ENCODE data around the gene GTF3C5.
"Not testable (repeated sequence)": the region's sequence is repeated elsewhere in the genome, so short reads cannot be mapped to it uniquely, and the experiment has no call there.

GTF3C5 gene

DNA sequence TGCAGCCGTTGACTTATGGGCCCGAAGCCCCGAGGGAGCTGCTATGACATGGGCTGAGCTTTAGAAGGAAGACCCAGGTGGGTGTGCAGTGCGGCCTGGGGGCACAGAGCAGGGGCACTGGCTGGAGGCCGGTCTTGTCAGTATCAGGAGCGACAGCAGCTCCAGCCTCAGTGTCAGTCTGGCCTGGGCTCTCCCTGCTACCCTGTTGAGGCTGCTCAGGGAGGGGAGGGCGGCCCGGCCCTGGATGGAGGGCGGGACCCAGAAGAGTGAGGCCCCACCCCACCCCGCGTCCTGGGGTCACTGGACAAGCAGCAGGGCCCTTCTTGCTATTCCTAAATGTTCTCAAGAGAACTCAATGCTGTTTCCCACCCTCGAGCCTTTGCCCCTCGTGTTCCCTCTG is 34.3 kb upstream of the GTF3C5 start:
- peak; percentile 81 for DNase-seq

DNA sequence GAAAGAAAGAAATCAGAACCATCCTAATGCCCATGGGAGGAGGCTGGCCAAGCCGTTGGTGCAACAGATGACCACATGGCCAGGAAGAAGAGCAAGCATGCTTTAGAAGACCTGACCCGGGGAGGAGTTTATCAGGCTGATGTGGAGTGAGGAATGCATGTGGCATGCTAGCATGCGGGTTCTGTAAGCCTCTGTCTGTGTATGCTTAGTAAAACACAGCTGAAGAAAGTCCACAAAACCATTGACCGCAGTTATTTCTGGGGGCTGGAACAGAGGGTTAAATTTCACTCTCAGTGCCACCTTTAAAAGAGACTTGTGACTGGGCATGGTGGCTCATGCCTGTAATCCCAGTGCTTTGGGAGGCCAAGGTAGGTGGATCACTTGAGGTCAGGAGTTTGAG is 33.2 kb upstream of the GTF3C5 start:
- DNase-seq: no peak

DNA sequence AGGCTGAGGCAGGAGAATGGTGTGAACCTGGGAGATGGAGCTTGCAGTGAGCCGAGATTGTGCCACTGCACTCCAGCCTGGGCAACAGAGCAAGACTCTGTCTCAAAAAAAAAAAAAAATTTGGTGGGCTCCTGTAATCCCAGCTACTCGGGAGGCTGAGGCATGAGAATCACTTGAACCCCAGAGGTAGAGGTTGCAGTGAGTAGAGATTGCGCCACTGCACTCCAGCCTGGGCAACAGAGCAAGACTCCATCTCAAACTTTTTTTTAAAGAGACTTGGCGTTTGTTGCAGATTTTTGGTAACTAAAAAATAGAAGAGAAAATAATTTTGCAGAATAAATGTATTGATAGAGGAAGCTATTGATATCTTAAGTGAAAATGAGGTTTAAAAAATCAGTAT is 32.6 kb upstream of the GTF3C5 start:
- DNase-seq: not testable (repeated sequence)

DNA sequence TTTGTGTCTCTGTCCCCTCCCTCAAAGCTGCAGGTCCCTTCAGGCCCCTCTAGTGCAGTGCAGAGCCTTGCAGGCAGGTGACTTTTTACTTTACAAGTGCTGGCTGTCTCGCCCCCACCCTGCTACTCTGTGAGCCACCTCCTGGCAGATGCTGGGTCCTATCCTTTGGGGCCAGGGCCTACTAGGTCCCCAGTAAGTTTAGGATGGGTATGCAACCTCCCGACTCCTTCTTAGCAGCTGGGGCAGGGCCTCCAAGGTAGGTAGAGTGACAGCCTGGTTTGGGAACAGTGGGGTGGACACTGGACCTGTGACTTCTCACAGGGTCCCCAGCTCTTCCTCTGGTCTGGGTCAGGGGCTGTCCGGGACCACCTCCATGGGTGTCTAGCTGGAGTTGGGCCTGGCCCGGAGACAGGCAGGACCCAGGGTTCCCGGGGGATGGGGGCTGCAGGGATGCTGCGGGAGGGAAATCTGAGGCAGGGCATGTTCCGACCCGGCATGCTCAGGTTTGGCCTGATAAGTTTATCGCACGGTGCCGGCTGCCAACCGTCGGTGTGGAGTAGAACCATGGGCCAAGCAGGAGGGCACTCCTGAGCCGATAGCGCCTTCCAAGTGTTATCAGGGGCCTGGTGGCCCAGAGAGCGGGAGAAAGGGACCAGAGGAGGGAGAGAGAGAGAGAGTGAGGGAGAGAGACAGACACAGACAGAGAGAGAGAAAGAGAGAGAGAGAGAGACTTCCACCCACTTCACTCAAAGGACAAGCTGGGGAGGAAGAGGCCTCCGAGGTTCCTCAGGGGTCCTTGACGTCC is 31.8 kb upstream of the GTF3C5 start:
- peak; percentile 99 for DNase-seq

DNA sequence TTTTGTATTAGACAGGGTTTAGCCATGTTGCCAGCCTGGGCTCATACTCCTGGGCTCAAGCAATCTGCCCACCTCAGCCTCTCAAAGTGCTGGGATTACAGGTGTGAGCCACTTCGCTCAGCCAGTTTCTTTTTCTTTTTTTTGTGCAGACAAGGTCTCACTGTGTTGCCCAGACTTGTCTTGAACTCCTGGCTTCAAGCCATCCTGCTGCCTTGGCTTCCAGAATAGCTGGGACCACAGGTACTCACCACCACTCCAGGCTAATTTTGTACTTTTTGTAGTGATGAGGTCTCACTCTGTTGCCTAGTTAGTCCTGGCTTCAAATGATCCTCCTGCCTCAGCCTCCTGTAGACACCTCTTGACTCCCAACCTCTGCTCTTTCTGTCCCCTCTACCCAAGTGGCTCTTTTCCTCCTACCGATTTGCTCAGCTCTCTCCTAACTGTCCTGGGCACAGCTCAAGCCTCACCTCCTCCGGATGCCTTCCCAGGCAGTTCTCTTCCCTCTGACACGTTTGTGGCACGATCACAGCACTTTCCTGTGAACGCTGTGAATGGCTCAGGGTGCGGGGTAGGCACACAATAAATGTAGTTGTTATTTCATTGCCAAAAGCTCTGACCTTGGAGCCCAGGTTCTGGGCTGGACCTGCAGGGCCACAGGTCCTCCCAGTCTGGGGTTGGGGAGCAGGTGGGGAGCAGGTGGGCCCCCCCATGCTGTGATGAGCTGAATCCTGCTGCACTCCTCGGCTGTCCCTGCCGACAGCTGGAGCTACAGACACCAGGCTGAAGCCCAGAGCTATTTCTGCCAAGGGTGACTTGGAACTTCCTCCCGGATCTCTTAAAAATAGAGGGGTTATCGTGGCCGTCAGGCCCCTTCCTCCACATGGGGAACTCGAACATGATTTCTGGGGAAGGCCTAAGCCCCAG is 28.4 kb upstream of the GTF3C5 start:
- DNase-seq: peak; percentile 56

DNA sequence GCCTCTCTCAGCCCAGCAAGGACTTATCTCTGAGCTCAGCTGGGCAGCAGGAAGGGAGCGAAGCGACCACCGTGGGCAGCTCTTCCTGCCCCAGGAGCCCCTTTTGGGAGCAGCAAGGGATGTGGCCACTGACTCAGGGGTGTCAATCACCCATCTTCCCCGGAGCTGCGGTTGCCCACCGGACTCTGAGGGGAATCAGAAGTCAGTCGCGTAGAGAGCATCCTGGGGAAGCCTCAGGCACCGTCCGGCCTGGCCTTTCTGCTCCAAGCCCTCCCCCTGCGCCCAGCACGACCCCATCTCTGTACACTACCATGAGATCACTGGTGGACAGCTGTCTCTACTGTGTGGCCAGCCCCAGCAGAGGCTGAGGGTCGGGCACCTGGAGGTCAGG is 27.7 kb upstream of the GTF3C5 start:
- DNase-seq: peak; percentile 75

DNA sequence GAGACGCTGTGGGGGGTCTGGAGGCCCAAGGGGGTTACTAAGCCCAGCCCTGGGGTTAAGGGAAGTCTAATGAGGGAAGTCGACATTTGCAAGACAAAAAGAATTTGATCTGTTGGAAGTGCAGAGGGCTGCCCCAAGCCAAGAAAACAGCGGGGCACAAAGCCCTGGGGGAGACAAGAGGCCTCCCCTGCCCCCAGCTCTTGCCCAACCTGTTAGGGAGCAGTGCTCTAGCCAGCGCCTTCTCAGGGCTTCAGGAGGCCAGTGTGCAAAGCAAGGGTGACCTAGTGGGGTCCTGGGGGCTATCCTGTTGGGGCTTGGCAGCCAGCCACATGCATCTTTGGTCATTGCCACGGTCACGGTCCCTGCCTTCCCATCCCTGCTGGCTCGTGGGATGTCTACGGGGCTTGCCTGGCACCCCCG is 27.1 kb upstream of the GTF3C5 start:
- no peak for DNase-seq

DNA sequence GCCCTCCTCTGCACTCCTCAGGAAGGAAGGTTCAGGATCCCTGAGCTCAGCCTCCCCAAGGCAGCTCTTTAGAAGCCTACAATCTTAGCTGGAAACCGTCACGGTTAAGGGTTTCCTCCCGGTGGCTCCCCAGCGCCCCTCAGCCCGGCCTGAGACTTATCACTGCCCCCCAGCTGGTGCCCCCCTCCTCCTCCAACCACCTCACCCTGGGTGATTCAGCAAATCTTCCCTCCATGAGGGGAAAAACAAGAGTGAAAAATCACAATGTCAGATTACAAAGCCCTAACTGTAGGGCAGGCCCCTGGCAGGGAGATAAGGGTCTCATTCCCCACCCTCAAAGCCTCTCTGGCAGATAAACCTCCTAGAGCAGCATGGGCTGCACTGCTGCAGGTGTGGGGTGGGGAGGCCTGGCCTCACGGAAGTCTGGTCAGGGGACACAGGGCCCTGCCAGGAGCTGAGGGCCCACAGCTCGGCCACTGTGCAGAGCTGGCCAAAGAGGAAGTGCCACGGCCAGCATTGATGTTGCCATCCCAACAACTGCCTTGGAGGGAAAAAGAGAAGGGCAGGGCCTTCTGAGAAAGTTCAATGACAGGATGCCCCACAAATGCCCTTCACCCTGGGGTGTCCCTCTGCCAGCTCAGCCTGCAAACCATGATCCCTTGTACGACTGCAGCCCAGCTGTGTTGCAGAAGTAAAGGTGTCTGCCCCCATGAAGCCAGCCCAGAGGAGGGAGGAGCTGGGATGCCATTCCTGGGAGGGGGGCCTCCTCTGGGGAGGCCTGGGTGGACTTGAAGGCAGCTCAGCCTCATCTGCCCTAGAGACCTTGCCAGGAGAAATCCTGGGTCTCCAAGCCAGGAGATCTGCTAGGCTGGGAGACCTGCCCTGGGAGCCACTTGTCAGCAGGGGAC is 26.5 kb upstream of the GTF3C5 start:
- peak; percentile 99 for DNase-seq

DNA sequence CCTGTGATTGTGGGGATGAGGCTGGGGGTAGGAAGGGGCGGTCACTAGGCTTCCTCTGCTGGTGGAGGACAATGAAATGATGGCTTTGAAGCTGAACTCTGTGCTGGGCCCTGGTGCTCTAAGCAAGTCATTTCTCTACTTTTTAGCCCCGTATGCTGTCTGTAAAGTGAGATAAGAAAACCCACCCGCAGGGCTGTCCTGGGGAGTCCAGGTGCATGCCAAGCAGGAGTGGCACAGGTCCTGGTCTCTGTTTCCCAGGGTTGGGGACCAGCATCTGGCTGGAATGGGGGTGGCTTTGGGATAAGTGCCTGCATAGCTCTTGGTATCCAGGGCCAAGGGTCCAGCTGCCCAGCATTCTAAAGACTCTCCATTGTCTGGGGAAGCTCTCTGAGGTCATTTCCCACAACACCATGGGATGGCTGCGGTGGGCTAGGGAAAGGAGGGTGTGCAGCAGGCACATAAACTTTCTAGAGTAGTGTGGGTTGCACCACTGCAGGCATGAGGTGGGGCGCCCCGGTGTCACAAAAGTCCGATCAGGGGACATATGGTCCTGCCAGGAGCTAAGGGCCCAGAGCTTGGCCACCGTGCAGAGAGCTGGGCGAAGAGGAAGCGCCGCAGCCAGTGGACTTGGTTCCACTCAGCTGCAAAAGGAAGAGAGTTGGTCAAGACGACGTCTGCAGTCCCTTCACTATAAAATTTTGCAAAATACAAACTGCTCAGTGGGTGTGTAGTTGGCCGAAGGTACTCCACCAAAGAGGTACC is 25.6 kb upstream of the GTF3C5 start:
- peak; percentile 77 for DNase-seq

DNA sequence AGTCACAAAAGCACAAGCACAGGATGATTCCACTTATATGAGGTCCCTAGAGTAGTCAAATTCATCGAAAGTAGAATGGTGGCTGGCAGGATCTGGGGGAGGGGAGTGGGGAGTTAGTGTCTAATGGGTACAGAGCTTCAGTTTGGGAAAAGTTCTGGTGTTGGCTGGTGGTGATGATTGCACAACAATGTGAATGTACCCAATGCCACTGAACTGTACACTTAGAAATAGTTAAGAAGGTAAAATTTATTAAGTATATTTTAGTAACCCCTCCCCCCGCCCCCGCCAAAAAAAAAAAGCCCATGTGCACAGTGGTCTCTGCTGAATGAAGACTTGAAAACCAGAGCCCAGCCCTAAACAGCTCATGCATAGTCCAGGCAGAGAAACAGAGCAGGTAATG is 24.8 kb upstream of the GTF3C5 start:
- no peak for DNase-seq

DNA sequence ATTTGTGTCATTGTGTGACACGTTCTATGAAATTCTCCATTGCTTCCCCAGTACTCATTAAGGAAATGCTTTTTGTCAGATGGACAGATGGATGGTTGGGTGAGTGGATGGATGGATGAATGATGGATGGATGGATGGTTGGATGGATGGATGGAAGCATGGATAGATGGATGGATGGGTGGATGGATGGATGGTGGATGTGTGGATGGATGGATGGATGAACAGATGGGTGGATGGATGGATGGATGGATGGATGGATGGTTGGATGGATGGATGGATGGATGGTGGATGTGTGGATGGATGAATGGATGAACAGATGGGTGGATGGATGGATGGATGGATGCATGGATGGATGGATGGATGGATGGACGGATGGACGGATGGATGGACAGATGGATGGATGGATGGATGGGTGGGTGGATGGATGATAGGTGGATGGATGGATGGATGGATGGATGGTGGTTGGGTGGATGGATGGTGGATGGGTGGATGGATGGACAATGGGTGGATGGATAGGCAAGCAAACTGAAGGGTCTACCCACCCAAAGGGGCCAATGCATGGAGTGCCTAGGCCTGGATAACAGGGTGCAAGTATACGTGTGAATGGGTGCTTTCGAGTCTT is 24.0 kb upstream of the GTF3C5 start:
- no peak for DNase-seq

DNA sequence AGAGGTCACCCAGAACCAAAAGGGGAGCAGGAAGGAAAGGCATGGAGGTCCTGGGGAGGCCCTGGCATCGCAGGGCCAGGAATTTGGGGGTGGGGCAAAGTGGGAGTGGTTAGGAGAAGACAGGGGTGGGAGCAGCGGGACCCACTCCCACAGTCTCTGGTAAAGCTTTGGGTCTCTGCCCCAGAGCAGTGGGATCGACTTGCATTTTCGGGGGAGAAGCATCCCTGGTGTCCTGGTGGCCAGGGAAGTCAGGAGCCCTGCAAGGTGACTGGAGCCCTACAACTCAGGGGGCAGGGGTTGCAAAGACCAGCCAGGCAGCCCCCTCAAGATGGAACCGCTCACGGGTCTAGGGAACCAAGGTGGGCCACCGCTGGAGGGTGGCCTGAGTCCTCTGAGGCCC is 22.4 kb upstream of the GTF3C5 start:
- DNase-seq: no peak

DNA sequence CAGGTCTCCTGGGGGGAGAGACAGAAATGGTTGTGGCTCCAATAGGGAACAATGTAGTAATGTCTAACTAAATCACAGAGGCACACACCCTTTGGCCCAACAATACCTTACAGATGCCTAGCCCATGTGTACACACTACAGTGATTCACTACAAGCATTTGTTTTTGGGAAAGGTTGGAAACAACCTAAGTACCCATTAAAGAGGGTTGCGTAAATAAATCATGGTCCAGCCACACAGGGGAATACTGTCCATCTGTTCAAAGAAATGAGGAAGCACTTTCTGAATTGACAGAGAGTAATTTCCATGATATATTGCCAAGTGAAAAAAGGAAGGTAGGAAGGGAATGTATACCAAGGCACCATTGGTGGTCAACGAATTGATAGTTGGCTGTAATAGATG is 22.0 kb upstream of the GTF3C5 start:
- DNase-seq: no peak

DNA sequence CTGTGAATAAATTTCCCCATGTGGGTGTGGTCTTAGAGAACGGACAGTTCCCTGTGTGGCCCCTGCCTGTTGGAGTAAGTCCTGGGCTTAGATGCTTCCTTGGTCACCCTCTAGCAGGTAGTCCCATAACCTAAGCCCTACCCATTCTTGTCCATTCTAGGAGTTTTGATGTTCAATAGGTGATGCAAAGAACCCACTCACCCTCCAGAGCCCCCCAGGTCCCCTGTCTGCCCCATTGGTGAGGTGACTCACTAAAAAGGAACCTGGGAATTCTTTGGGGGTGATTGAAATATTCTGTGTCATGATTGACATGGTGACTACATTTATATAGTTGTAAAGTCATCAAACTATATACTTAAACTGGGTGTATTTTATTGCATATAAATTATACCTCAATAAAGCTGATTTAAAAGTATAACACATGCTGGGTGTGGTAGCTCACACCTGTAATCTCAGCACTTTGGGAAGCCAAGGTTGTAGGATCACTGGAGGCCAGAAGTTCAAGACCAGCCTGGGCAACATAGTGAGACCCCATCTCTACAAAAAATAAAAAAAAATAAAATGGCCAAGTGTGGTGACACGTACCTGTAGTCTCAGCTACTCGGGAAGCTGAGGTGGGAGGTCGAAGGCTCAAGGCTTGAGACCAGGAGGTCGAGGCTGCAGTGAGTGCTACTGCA is 20.8 kb upstream of the GTF3C5 start:
- no peak for DNase-seq

DNA sequence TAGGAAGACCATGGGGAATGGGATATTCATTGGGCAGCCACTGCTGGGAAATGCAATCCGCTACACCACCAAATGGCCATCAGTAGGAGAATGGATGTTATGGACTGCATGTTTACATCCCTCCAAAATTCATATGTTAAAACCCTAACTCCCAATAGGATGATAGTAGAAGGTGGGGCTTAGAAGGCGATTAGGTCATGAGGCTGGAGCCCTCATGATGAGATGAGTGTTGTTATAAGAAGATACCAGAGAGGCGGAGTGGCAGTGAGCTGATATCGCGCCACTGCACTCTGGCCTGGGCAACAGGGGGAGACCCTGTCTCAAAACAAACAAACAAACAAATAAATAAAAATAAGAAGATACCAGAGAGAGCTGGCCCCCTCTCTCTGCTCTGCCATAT is 16.1 kb upstream of the GTF3C5 start:
- DNase-seq: peak; percentile 63

DNA sequence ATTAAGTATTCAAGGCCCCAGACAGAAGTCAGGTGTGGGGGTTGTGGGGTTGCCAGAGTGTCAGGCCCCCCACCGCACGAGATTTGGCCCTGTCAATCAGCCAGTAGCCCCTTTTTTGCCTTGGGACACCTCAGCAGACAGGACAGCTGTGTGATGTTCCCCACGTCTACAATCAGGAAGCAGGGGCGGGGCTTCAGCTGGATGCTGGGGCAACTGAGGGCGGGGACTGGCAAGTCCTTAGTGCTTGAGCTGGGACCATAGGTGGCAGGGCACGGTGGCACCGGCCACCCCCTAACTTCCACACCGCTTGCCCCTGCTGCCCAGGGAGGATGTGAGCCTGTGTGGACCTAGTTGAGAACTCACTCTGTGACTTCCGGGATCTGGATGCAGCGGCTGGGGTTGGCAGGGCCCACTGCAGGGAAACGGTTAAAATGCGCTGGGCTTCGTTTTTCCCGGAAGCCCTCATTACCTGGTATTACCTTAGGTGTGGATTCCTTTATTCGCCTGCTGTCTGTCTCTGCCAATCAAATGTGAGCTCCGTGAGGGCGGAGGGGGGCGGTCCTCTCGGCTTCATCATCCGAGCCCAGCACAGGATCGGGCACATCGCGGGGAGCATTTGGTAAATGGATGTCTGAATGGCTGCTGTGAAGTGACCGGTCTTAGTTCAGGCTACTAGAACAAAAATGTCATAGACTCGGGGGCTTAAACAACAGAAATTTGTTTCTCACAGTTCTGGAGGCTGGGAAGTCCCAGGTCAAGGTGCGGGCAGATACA is 7.5 kb upstream of the GTF3C5 start:
- peak; percentile 76 for DNase-seq

DNA sequence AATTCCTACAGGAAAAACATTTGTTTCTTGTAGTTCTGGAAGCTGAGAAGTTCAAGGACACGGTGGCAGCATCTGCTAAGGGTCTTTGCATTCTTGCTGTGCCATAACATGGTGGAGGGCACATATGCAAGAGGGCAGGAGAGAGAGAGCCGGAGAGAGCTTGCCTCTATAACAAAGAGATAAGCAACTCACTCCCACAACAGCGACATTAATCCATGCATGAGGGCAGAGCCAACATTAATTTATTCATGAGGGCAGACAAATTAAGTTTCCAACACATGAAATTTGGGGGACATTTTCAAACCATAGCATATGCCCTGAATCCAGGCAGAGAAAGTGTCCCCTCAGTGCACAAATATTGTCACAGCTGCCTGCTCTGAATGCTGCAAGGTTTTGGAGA is 4.4 kb upstream of the GTF3C5 start:
- DNase-seq: peak; percentile 33

DNA sequence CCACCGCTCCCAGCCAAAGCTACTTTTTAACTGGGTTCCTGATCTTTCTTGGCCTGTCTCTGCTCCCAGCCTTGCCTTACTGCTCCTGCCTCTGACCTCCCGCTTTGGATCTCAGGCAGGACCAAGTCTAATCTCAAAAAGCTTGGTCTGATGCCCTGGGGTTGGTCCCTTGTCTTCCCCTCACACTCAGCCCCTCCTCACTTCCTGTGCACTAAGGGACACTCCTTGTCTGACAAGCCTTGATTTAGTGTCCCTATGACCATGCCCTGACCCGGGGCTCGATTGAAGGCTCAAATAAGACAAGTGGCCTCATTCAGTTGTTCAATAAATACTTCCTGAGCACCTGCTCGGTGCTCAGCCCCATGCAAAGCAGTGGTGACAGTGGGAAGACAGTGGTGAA is 3.7 kb upstream of the GTF3C5 start:
- DNase-seq: no peak

DNA sequence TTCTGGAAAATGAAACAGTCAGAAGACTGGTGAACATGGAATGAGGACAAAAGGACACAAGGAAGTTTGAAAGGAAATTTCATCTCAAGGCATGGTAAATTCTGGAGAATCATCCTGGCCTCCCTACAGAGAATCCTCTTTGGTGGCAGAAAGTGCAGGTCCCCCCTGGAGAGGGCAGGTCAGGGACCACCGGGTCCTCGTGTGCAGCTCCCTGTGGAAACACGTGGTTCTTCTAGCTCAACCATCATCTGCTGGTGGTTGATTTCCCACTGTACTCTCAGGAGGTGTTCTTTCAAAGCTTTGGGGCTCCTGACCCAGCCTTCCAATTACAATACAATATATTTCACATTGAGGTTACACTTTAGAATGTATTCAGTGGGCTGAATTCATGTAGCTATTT is 2.6 kb upstream of the GTF3C5 start:
- DNase-seq: no peak

DNA sequence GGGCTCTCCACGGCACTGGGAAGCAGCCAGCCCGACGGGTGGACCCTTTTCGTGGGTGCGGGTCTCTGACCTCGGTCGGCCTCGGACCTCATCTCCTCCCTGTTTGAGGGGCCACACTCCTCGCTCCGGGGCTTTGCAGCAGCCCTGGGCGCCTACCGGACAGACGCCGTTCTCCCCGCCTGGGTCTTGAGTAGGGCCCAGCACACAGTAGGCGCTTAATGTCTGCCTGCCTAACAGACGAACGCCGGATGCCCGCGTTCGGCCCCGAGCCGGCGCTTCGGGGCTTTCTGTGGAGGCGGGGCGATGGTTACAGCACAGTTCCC is 842 bp upstream of the GTF3C5 start:
- DNase-seq: no peak

DNA sequence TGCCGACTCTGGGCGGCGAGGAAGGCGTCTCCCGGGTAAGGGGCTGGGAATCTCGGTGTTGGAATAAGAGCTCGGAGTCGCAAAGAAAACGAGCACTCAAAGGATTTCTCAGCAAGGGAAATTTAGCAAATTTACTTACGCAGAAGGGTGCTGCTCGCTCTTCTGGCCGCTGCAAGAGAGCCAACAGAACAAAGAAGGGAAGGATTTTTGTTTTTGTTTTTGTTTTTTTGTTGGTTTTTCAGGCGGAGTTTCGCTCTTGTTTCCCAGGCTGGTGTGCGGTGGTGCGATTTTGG is 279 bp downstream of the GTF3C5 start:
- DNase-seq: no peak
